Mesenchymal stem cell (in vitro differentiated cells and primary cell): Measurements from ENCODE around the gene PIMREG. TPM values are rescaled to one million over a fixed set of nuclear protein-coding genes. Genes with fewer than 3 reads are reported as not detected.

Experiments
- DNase-seq: peaks from one replicate; pipeline ENCODE4 v3.0.0-alpha.2; 2013
- H2AFZ ChIP-seq: one replicate; pipeline ENCODE4 v1.6.1; 2013; ENCODE audit warnings: low read depth, mild to moderate bottlenecking, control low read depth, inconsistent platforms, low read length, moderate library complexity
- H2AK5ac ChIP-seq: 2 replicates; pipeline ENCODE4 v1.6.1; 2013; ENCODE audit warnings: low read length, moderate library complexity, mild to moderate bottlenecking, inconsistent platforms; ENCODE audit not compliant: severe bottlenecking
- H2BK120ac ChIP-seq: one replicate; pipeline ENCODE4 v1.6.1; 2013; ENCODE audit warnings: low read depth, mild to moderate bottlenecking, inconsistent platforms, low read length, moderate library complexity
- H2BK12ac ChIP-seq, 2 experiments: one replicate each; pipeline ENCODE4 v1.6.1; 2013; ENCODE audit warnings: inconsistent platforms in 2 of 2, low read length in 2 of 2, mild to moderate bottlenecking in 2 of 2, moderate library complexity in 2 of 2, control low read depth in 1 of 2
- H2BK15ac ChIP-seq: one replicate; pipeline ENCODE4 v1.6.1; 2013; ENCODE audit warnings: mild to moderate bottlenecking, low read depth, inconsistent platforms; ENCODE audit not compliant: poor library complexity, severe bottlenecking
- H2BK5ac ChIP-seq: 2 replicates; pipeline ENCODE4 v1.6.1; 2013; ENCODE audit warnings: low read depth, mild to moderate bottlenecking, low read length, control low read depth, inconsistent platforms; ENCODE audit not compliant: poor library complexity, severe bottlenecking
- H3K14ac ChIP-seq, 2 experiments: one replicate each; pipeline ENCODE4 v1.6.1; 2013; ENCODE audit warnings: inconsistent platforms in 2 of 2, low read length in 2 of 2, control low read depth in 1 of 2, mild to moderate bottlenecking in 1 of 2, moderate library complexity in 1 of 2
- H3K18ac ChIP-seq, 2 experiments: one replicate each; pipeline ENCODE4 v1.6.1; 2013; ENCODE audit warnings: inconsistent platforms in 2 of 2, low read length in 2 of 2, control low read depth in 1 of 2, low read depth in 1 of 2, mild to moderate bottlenecking in 1 of 2
- H3K23ac ChIP-seq, 2 experiments: one replicate each; pipeline ENCODE4 v1.6.1; 2013; ENCODE audit warnings: inconsistent platforms in 2 of 2, low read length in 2 of 2, mild to moderate bottlenecking in 2 of 2, moderate library complexity in 2 of 2, control low read depth in 1 of 2
- H3K27ac ChIP-seq: 2 replicates; pipeline ENCODE4 v1.5.1; 2013; ENCODE audit warnings: mild to moderate bottlenecking, moderate library complexity, low read length, control low read depth, inconsistent platforms; ENCODE audit not compliant: poor library complexity, severe bottlenecking
- H3K27me3 ChIP-seq, 2 experiments: 2 replicates each; pipeline versions ENCODE4 v1.6.1 to v1.7.0; 2013; ENCODE audit warnings: low read length in 2 of 2, mild to moderate bottlenecking in 2 of 2, moderate library complexity in 2 of 2, control low read depth in 1 of 2, inconsistent platforms in 1 of 2; ENCODE audit not compliant: control insufficient read depth in 1 of 2, insufficient read depth in 1 of 2
- H3K36me3 ChIP-seq, 2 experiments: 2 replicates each; pipeline versions ENCODE4 v1.6.1 to v1.7.0; 2013; ENCODE audit warnings: low read length in 2 of 2, control low read depth in 1 of 2, inconsistent platforms in 1 of 2, low read depth in 1 of 2, mild to moderate bottlenecking in 1 of 2; ENCODE audit not compliant: insufficient read depth in 2 of 2, control insufficient read depth in 1 of 2
- H3K4ac ChIP-seq, 2 experiments: one replicate each; pipeline ENCODE4 v1.6.1; 2013; ENCODE audit warnings: inconsistent platforms in 2 of 2, low read length in 2 of 2, mild to moderate bottlenecking in 2 of 2, moderate library complexity in 2 of 2, control low read depth in 1 of 2, low read depth in 1 of 2
- H3K4me1 ChIP-seq: 2 replicates; pipeline ENCODE4 v1.6.1; 2013; ENCODE audit warnings: low read depth, low read length, control low read depth; ENCODE audit not compliant: control insufficient read depth, insufficient read depth
- H3K4me2 ChIP-seq: 2 replicates; pipeline ENCODE4 v1.6.1; 2013; ENCODE audit warnings: low read length, mild to moderate bottlenecking, inconsistent platforms; ENCODE audit not compliant: poor library complexity, severe bottlenecking
- H3K4me3 ChIP-seq, 2 experiments: 2 replicates each; pipeline versions ENCODE4 v1.5.1 to v1.7.0; 2013; ENCODE audit warnings: low read length in 2 of 2, mild to moderate bottlenecking in 2 of 2, control low read depth in 1 of 2, low read depth in 1 of 2; ENCODE audit not compliant: insufficient read depth in 1 of 2
- H3K79me1 ChIP-seq: replicated peaks from 2 replicates; pipeline ENCODE4 v1.6.1; 2013; ENCODE audit warnings: mild to moderate bottlenecking, control low read depth, low read length, inconsistent platforms; ENCODE audit not compliant: poor library complexity, severe bottlenecking
- H3K9ac ChIP-seq: 2 replicates; pipeline ENCODE4 v1.7.0; 2013; ENCODE audit warnings: mild to moderate bottlenecking, low read length, moderate library complexity
- H3K9me3 ChIP-seq: 2 replicates; pipeline ENCODE4 v1.7.0; 2013; ENCODE audit warnings: mild to moderate bottlenecking, low read length; ENCODE audit not compliant: control insufficient read depth
- H4K8ac ChIP-seq: one replicate; pipeline ENCODE4 v1.6.1; 2013; ENCODE audit warnings: inconsistent platforms, mild to moderate bottlenecking, low read length, moderate library complexity
- H4K91ac ChIP-seq: one replicate; pipeline ENCODE4 v1.6.1; 2013; ENCODE audit warnings: mild to moderate bottlenecking, low read length, inconsistent platforms
- WGBS: methylation state at CpG from one replicate; pipeline ENCODE4 v1.1.7; 2013; ENCODE audit warnings: mixed read lengths; 5-methylcytosine and 5-hydroxymethylcytosine counted together
- polyA plus RNA-seq, 2 experiments: library from polyadenylated mRNA; stranded (reverse); fragments of 200-250 nt; gene quantifications; one replicate each; pipeline ENCODE4 v1.2.3, GENCODE V29; 2013

Gene PIMREG
- polyA plus RNA-seq (2013, experiment 1 of 2): 3.9 TPM
- polyA plus RNA-seq (2013, experiment 2 of 2): 3.5 TPM

GRCh38 chr17:6443692-6444570 is at the start of gene PIMREG:
Gene PIMREG (plus strand): TSS chr17:6444455. CDS start chr17:6445111, 656 bp downstream.
- Histone ChIP-seq H3K23ac (peak within 1 kb of the TSS in 1 of 2 experiments; percentile 40), H3K4me1 (peaks cover 10% of the 10 kb centered on the region), H3K36me3 (peaks cover 0 to 10% of the 10 kb centered on the region in 2 experiments), H2AFZ (peak within 1 kb of the TSS; percentile 89), H4K8ac (peak within 1 kb of the TSS; percentile 86), H3K9me3 (no peaks in the 10 kb centered on the region), H3K9ac (peak within 1 kb of the TSS; percentile 83), H3K27me3 (peaks cover 4 to 8% of the 10 kb centered on the region in 2 experiments), H2BK12ac (peak within 1 kb of the TSS in 1 of 2 experiments; percentile 29), H2BK15ac (peak within 1 kb of the TSS; percentile 57), H2BK120ac (no peak within 1 kb of the TSS), H3K4me3 (peak within 1 kb of the TSS; percentile 61 to 92), H2BK5ac (peak within 1 kb of the TSS; percentile 58), H4K91ac (no peak within 1 kb of the TSS), H3K27ac (peak within 1 kb of the TSS; percentile 87), H3K79me1 (peaks cover 21% of the 10 kb centered on the region), H3K4me2 (peak within 1 kb of the TSS; percentile 99), H3K14ac (no peak within 1 kb of the TSS), H3K18ac (peak within 1 kb of the TSS; percentile 58 to 87), H2AK5ac (no peak within 1 kb of the TSS), H3K4ac (peak within 1 kb of the TSS in 1 of 2 experiments; percentile 84)
- WGBS: 1% methylated on average over 60 of the region's 62 CpGs
- DNase-seq: peak; percentile 96

- Histone ChIP-seq H2AK5ac (no peak overlapping the region), H3K4me3 (no peak overlapping the region), H3K9ac (no peak overlapping the region), H2BK120ac (no peak overlapping the region), H3K23ac (no peak overlapping the region), H3K4me1 (no peaks in the 10 kb centered on the region), H3K27ac (no peak overlapping the region), H3K4me2 (no peak overlapping the region), H2AFZ (no peak overlapping the region), H4K91ac (no peak overlapping the region), H3K27me3 (peaks cover 6 to 53% of the 10 kb centered on the region in 2 experiments), H3K4ac (no peak overlapping the region), H3K14ac (no peak overlapping the region), H2BK5ac (no peak overlapping the region), H3K36me3 (no peaks in the 10 kb centered on the region), H3K18ac (no peak overlapping the region), H3K79me1 (no peaks in the 10 kb centered on the region), H2BK15ac (no peak overlapping the region), H2BK12ac (no peak overlapping the region), H4K8ac (no peak overlapping the region), H3K9me3 (peaks cover 12% of the 10 kb centered on the region)
- no peak for DNase-seq
- WGBS: no CpG with 5 or more reads among the region's 2 CpGs
Measured at GRCh38 chr17:6398955-6399354, 45.3 kb upstream of the PIMREG start.

GRCh38 chr17:6402258-6402657 is 42.0 kb upstream of the PIMREG start:
- Histone ChIP-seq H2AK5ac (no peak overlapping the region), H4K91ac (no peak overlapping the region), H2BK120ac (no peak overlapping the region), H3K9ac (no peak overlapping the region), H3K36me3 (no peaks in the 10 kb centered on the region), H2AFZ (no peak overlapping the region), H3K18ac (no peak overlapping the region), H3K4ac (no peak overlapping the region), H3K4me1 (no peaks in the 10 kb centered on the region), H2BK12ac (no peak overlapping the region), H4K8ac (no peak overlapping the region), H3K4me2 (no peak overlapping the region), H3K14ac (no peak overlapping the region), H3K9me3 (peaks cover 12% of the 10 kb centered on the region), H3K4me3 (no peak overlapping the region), H3K27ac (no peak overlapping the region), H2BK15ac (no peak overlapping the region), H2BK5ac (no peak overlapping the region), H3K27me3 (peaks cover 0 to 57% of the 10 kb centered on the region in 2 experiments), H3K79me1 (no peaks in the 10 kb centered on the region), H3K23ac (no peak overlapping the region)
- 78% methylated on average over 5 of the region's 6 CpGs for WGBS
- no peak for DNase-seq

GRCh38 chr17:6408276-6408675 is 36.0 kb upstream of the PIMREG start:
- no peak overlapping the region for H3K4me2 ChIP-seq
- no peaks in the 10 kb centered on the region for H3K4me1 ChIP-seq
- no peak overlapping the region for H2AK5ac ChIP-seq
- H3K27me3 ChIP-seq: peaks cover 6 to 40% of the 10 kb centered on the region in 2 experiments
- H3K23ac ChIP-seq: no peak overlapping the region
- 81% methylated on average over 6 of the region's 6 CpGs for WGBS
- no peak overlapping the region for H3K9ac ChIP-seq
- no peak overlapping the region for H3K27ac ChIP-seq
- no peak overlapping the region for H2BK5ac ChIP-seq
- no peak overlapping the region for H3K4me3 ChIP-seq
- no peak overlapping the region for H4K91ac ChIP-seq
- no peak overlapping the region for H3K18ac ChIP-seq
- H4K8ac ChIP-seq: no peak overlapping the region
- H2BK15ac ChIP-seq: no peak overlapping the region
- no peak overlapping the region for H3K4ac ChIP-seq
- no peak overlapping the region for H2BK12ac ChIP-seq
- no peak overlapping the region for H2AFZ ChIP-seq
- no peak overlapping the region for H3K14ac ChIP-seq
- H3K79me1 ChIP-seq: no peaks in the 10 kb centered on the region
- no peak for DNase-seq
- H2BK120ac ChIP-seq: no peak overlapping the region
- H3K36me3 ChIP-seq: no peaks in the 10 kb centered on the region
- no peaks in the 10 kb centered on the region for H3K9me3 ChIP-seq
